Measurements from ENCODE around the gene NHP2.

NHP2 gene

DNA sequence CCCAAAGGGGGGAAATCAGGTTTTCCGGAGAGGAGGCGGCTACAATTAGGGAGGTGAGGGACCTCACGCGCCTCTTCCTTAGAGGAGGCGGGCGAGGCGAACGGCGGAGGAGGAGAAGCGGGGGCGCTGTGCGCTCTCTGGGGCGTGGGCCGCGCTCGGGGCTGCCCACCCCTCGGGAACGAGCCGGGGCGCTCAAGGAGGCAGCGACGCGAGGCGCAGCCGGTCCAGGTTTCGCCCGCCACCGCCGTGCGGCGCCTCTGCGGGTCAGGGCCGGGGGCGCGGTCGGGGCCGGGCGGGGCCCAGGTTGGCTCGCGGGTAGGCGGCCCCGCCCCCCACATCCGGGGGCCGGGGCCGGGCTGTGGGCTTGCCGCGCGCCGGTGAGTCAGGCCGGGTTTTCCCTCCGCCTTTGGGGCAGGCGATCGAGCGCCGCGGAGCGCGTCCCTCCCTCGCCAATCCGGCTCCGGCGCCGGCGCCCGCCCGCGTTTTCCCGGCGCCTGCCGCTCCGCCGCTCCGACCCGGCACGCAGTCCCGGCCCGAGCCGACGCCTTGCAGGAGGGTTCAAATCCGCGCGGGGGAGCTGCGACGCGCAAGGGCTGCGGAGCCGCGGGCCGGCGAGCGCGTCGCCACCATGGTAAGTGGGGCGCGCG, 40.4 kb downstream of the NHP2 start, which contains the start of gene N4BP3:
Gene N4BP3 (plus strand): TSS at position 392 of the 647 bp plus-strand sequence. CDS start 6,052 bp downstream, outside the sequence.
- DNase-seq: peak; percentile 80

GRCh38 chr5:178112545-178112944, 41.1 kb downstream of the NHP2 start:
- no peak for DNase-seq

- DNase-seq: no peak
Measured at GRCh38 chr5:178111925-178112324, 41.8 kb downstream of the NHP2 start.

DNA sequence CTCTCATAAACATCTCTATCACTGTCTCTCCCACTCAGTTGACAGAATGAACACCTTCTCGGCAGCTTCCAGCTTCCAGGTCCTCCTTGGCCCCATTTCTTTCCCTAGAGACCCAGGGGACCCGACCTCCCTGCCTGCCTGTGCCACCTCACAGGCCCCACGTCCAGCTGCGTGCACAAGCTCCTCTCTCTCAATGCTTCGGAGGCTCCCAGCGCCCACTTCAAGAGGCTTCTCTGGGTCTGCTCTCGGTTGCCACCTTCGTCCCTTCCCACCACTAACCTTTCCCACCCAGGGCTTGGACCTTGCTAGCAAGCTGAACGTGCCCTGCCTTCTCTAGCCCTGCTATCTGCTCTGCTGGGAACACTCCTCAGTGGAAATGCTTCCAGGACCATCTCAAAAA, 43.2 kb downstream of the NHP2 start:
- no peak for DNase-seq

GRCh38 chr5:178108966-178109365, 44.7 kb downstream of the NHP2 start:
- DNase-seq: no peak

GRCh38 chr5:178108446-178108845, 45.2 kb downstream of the NHP2 start:
- no peak for DNase-seq

DNA sequence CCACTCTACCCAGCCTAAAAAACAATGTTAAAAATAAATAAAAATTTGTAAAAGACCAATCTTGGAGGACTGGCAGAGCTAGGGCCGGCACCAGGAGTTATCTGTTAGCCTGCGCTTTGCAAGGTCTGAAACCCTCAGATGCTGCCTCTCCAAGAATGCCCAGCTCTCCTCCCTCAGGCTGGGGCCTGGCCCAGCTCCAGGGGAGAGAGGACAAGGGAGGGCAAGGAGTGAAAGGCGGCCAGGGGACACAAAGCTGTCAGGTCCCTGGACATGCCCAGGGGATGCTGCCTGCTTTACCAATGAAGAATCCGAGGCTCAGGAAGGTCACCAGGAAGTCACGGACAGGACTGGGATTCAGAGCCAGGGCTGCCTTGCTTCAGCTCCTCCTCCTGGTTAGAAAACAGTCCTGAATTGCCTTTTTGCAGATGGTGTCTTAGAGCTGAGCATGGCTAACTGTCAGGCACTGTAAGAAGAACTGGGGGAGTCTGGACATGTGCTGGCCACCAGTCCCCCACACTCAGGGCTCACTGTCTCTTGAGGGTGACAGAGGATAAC, 45.9 kb downstream of the NHP2 start:
- DNase-seq: no peak

GRCh38 chr5:178106556-178107239, 47.0 kb downstream of the NHP2 start:
- DNase-seq: no peak

DNA sequence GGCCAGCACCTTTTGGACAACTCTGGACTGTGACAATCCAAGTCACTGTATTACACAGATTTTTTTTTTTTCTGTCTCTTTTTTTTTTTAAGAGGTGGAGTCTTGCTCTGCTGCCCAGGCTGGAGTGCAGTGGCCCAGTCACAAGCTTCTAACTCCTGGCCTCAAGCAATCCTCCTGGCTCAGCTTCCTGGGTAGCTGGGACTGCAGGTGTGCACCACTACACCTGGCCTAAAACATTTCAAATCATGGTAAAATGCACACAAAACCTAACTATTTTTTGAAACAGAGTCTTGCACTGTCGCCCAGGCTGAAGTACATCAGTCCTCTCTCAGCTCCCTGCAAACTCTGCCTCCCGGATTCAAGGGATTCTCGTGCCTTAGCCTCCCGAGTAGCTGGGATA, 47.6 kb downstream of the NHP2 start:
- no peak for DNase-seq

DNA sequence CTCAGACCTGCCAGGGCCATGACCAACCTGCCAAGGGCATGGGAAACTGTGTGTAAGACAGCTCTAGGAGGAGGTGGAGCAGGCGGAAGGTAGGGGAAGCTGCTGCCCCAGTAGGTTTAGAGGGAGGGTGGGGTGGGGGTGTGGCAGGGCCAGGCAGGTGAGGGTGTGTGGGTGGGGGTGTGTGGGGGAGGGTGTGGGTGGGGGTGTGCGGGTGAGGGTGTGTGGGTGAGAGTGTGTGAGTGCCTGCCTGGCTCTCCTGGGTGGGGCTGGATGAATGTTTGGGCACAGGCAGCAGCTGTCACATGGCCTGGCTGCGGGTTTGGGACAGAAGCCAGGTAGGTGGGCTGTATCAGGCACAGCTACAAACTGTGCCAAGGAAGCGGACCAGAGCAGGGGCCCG, 49.2 kb downstream of the NHP2 start:
- no peak for DNase-seq

- no peak for DNase-seq
Measured at GRCh38 chr5:178103612-178104011, 50.1 kb downstream of the NHP2 start.
